Calu3 (cell line): ENCODE results near the gene DAPK3. TPM values are rescaled to one million over a fixed set of nuclear protein-coding genes. Genes with fewer than 3 reads are reported as not detected.
A peak's percentile ranks its signal among the peaks of the same experiment; 100 is the strongest.

Source experiments
- BruUV-seq: library from RNA; stranded (reverse); fragments of 400-500 nt; replicated peaks from 2 replicates; lab custom pipeline; 2021; lab: Mats Ljungman, UMichigan
- CTCF ChIA-PET: fragments of 300-600 bp; sonication (Branson Sonifier 250); formaldehyde crosslinking; loops from one replicate; lab custom pipeline; 2022; ENCODE audit warnings: antibody characterized with exemption; lab: Charles Lee
- DNase-seq: peaks from one replicate; pipeline ENCODE4 v3.0.0; 2022
- H3K27ac Mint-ChIP-seq: one replicate; pipeline ENCODE4 v1.8.0; 2022; ENCODE audit warnings: mixed read lengths; ENCODE audit not compliant: unreplicated experiment
- H3K27me3 Mint-ChIP-seq: one replicate; pipeline ENCODE4 v1.8.0; 2022; ENCODE audit warnings: mixed read lengths; ENCODE audit not compliant: unreplicated experiment
- H3K36me3 Mint-ChIP-seq: one replicate; pipeline ENCODE4 v1.8.0; 2022; ENCODE audit warnings: mild to moderate bottlenecking, moderate library complexity, mixed read lengths; ENCODE audit not compliant: insufficient read depth, unreplicated experiment
- H3K4me1 Mint-ChIP-seq: one replicate; pipeline ENCODE4 v1.8.0; 2022; ENCODE audit warnings: mild to moderate bottlenecking, low read depth, mixed read lengths; ENCODE audit not compliant: unreplicated experiment
- H3K4me3 Mint-ChIP-seq: one replicate; pipeline ENCODE4 v1.8.0; 2022; ENCODE audit warnings: mild to moderate bottlenecking, low read depth, moderate library complexity, mixed read lengths; ENCODE audit not compliant: unreplicated experiment
- H3K9me3 Mint-ChIP-seq: one replicate; pipeline ENCODE4 v1.8.0; 2022; ENCODE audit warnings: low read depth, mixed read lengths; ENCODE audit not compliant: unreplicated experiment
- CTCF ChIP-seq: fragments of 200-600 bp; IDR thresholded peaks from one replicate; pipeline ENCODE4 v1.8.0; 2022; ENCODE audit warnings: antibody characterized with exemption; ENCODE audit not compliant: unreplicated experiment
- intact Hi-C: fragments of 100-400 bp; cut with micrococcal nuclease; formaldehyde crosslinking; loops from one replicate; pipeline ENCODE4 v1.10.0; 2022; ENCODE audit not compliant: unreplicated experiment
- total RNA-seq: library from RNA; stranded (reverse); gene quantifications from 2 replicates; pipeline ENCODE4 v1.2.3, GENCODE V29; 2022

Gene DAPK3
- total RNA-seq, 1 experiment from 2014 or later = 50.9 TPM

- CTCF ChIA-PET = interaction anchor here (1.5 kb wide), 1 partner anchor 17 kb away, joined by 9 read pairs; no protein-coding TSS in a partner anchor
- TF ChIP-seq CTCF = peak; percentile 21
- H3K36me3 Mint-ChIP-seq = peaks cover 54% of the 10 kb centered on the region
These were observed 15.6 kb upstream of the DAPK3 start for GRCh38 chr19:3986260-3987041.

GRCh38 chr19:3985643-3986259 is 14.9 kb upstream of the DAPK3 start:
- Mint-ChIP-seq H3K9me3 (peaks cover under 1% of the 10 kb centered on the region), H3K4me3 (peak overlapping the region; percentile 65), H3K27me3 (no peaks in the 10 kb centered on the region), H3K36me3 (peaks cover 61% of the 10 kb centered on the region), H3K4me1 (peaks cover 11% of the 10 kb centered on the region), H3K27ac (peak overlapping the region; percentile 17)
- CTCF ChIA-PET = interaction anchor here (1.3 to 1.5 kb wide), 2 partner anchors 17 to 275 kb away, joined by 4 to 9 read pairs; no protein-coding TSS in a partner anchor
- DNase-seq = no peak
- intact Hi-C loops = loop anchor here (5.0 kb wide), 2 partner anchors 133 to 217 kb away; no protein-coding TSS in a partner anchor
- no peak for TF ChIP-seq CTCF
- no TSS peak for BruUV-seq

More at GRCh38 chr19:3986260-3987041, 15.6 kb upstream of the DAPK3 start:
- Mint-ChIP-seq H3K27me3 (no peaks in the 10 kb centered on the region), H3K9me3 (peaks cover 3% of the 10 kb centered on the region), H3K4me1 (peaks cover 15% of the 10 kb centered on the region), H3K4me3 (peak overlapping the region; percentile 65), H3K27ac (no peak overlapping the region)
- intact Hi-C loops = loop anchor here (5.0 kb wide), 2 partner anchors 134 to 216 kb away; no protein-coding TSS in a partner anchor
- BruUV-seq = no TSS peak
- peak; percentile 62 for DNase-seq

GRCh38 chr19:3984908-3985642 is 14.2 kb upstream of the DAPK3 start, which contains the start of gene EEF2:
Gene EEF2 (minus strand): TSS chr19:3985463. CDS start chr19:3985380, 83 bp downstream.
- Mint-ChIP-seq H3K4me3 (peak within 1 kb of the TSS; percentile 65), H3K27me3 (no peaks in the 10 kb centered on the region), H3K27ac (peak within 1 kb of the TSS; percentile 17), H3K4me1 (peaks cover 7% of the 10 kb centered on the region), H3K9me3 (no peaks in the 10 kb centered on the region), H3K36me3 (peaks cover 60% of the 10 kb centered on the region)
- DNase-seq = peak; percentile 83
- intact Hi-C loops = loop anchor here (5.0 kb wide), 2 partner anchors 133 to 217 kb away; no protein-coding TSS in a partner anchor
- TF ChIP-seq CTCF = no peak
- CTCF ChIA-PET = interaction anchor here (1.3 to 1.5 kb wide), 2 partner anchors 16 to 275 kb away, joined by 4 to 9 read pairs; no protein-coding TSS in a partner anchor
- TSS peak; percentile 69 for BruUV-seq

GRCh38 chr19:3984584-3984907 is 13.6 kb upstream of the DAPK3 start:
- CTCF ChIA-PET = interaction anchor here (1.3 to 1.5 kb wide), 2 partner anchors 16 to 274 kb away, joined by 4 to 9 read pairs; no protein-coding TSS in a partner anchor
- no peaks in the 10 kb centered on the region for H3K9me3 Mint-ChIP-seq
- no peak for TF ChIP-seq CTCF

More at GRCh38 chr19:3984584-3984907, 13.6 kb upstream of the DAPK3 start:
- H3K36me3 Mint-ChIP-seq = peaks cover 60% of the 10 kb centered on the region
- H3K27ac Mint-ChIP-seq = peak overlapping the region; percentile 17
- no peaks in the 10 kb centered on the region for H3K27me3 Mint-ChIP-seq
- BruUV-seq = no TSS peak
- H3K4me1 Mint-ChIP-seq = peaks cover 7% of the 10 kb centered on the region
- H3K4me3 Mint-ChIP-seq = peak overlapping the region; percentile 65
- DNase-seq = no peak
- intact Hi-C loops = no loop called here
